SJSA1 (cell line): ENCODE measurements around the gene PLAC8. TPM values are rescaled to one million over a fixed set of nuclear protein-coding genes. Genes with fewer than 3 reads are reported as not detected.
"Not testable (repeated sequence)": the region's sequence is repeated elsewhere in the genome, so short reads cannot be mapped to it uniquely, and the experiment has no call there.

Experiments
- DNase-seq, 2 experiments: peaks; one replicate each; pipeline ENCODE4 v3.0.0-alpha.2; 2015 to 2020; ENCODE audit warnings: low spot score in 2 of 2, low read depth in 1 of 2
- H3K27ac ChIP-seq: fragments of 250-450 bp; sonication (Bioruptor Pico); 2 replicates; pipeline ENCODE4 v1.5.1; 2020; ENCODE audit warnings: mild to moderate bottlenecking, moderate library complexity
- H3K27me3 ChIP-seq: fragments of 250-450 bp; sonication (Bioruptor Pico); replicated peaks from 2 replicates; pipeline ENCODE4 v1.5.1; 2020; ENCODE audit warnings: mild to moderate bottlenecking, moderate library complexity
- H3K36me3 ChIP-seq: fragments of 250-450 bp; sonication (Bioruptor Pico); 2 replicates; pipeline ENCODE4 v1.5.1; 2020; ENCODE audit warnings: mild to moderate bottlenecking
- H3K4me1 ChIP-seq: fragments of 250-450 bp; sonication (Bioruptor Pico); replicated peaks from 2 replicates; pipeline ENCODE4 v1.6.1; 2021; ENCODE audit warnings: mild to moderate bottlenecking
- H3K4me3 ChIP-seq: fragments of 250-450 bp; sonication (Bioruptor Pico); 2 replicates; pipeline ENCODE4 v1.5.1; 2020; ENCODE audit warnings: mild to moderate bottlenecking
- H3K9me3 ChIP-seq: fragments of 250-450 bp; sonication (Bioruptor Pico); replicated peaks from 2 replicates; pipeline ENCODE4 v1.5.1; 2020; ENCODE audit warnings: mild to moderate bottlenecking
- total RNA-seq: library from RNA; depleted of rRNA; stranded (reverse); fragments of >200 nt; shearing (Covaris generic); gene quantifications from 2 replicates; pipeline ENCODE4 v1.2.3, GENCODE V29; 2014

The PLAC8 gene
- total RNA-seq, 1 experiment from 2014 or later: 141 TPM

DNA sequence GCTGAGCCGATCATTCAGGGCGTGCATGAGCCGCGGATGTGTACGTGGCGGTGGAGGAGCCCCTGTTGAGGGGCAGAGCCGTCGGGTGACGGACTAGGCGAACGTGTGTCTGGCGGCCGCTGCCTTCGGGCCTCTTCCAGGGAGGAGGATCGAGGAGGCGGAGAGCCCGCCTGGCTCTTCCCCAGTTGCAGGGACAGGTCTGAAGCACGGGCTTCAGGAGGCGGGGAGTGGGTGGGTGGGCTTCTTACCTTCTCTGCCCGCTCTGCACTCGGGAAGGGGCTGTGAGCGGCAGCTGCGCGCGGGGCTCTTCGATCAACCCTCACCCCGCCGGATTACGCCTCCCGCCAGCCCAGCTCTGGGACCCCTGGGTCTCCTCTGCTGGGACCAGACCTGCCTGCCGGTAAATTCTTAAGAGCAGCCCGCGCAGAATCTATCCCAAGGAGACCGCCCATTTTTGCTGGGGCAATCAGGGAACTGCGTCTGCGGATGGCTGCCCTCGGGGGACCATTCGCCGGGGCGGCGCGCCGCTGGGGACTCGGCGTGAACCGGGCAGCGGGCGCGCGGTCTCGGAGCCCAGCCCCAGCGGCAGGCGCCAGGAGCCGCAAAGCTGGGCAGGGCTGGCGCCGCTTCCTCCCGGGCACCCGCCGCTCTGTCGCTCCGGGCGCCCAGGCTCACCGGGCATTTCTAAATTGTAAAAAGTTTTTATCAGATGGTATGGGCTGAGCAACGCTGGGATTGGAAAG lies 4.9 kb downstream of the PLAC8 start:
- Histone ChIP-seq H3K9me3 (no peaks in the 10 kb centered on the region), H3K4me3 (peak overlapping the region; percentile 46), H3K36me3 (peaks cover 59% of the 10 kb centered on the region), H3K4me1 (peaks cover 50% of the 10 kb centered on the region), H3K27ac (peak overlapping the region; percentile 63), H3K27me3 (no peaks in the 10 kb centered on the region)
- peak in 1 of 2 experiments; percentile 53 for DNase-seq

- no peaks in the 10 kb centered on the region for H3K9me3 ChIP-seq
- peaks cover 46% of the 10 kb centered on the region for H3K4me1 ChIP-seq
- DNase-seq: no peak
- H3K4me3 ChIP-seq: no peak overlapping the region
- no peaks in the 10 kb centered on the region for H3K27me3 ChIP-seq
- H3K36me3 ChIP-seq: peaks cover 72% of the 10 kb centered on the region
- H3K27ac ChIP-seq: 0 out of 2 replicates have a peak overlapping the region, but pooled peaks have one; percentile 14
These were observed 6.2 kb downstream of the PLAC8 start for GRCh38 chr4:83108101-83108861.

DNA sequence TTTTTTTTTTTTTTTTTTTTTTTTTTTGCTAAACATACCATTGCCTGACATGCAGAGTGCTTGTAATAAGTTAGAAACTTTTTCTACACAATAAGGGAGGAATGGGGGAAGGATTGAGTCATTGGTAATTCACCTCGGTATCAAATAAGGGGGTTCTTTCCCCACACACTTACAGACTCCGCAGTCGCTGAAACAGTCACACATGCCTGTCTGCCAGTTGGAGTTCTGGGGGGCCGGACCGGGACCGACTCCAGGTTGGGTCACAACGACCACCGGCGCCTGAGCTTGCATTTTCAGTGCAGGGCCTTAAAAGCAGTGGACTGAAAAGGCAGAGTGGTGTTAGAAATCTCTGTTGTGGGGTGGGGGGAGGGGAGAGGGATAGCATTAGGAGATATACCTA lies 6.9 kb downstream of the PLAC8 start:
- Histone ChIP-seq H3K27me3 (no peaks in the 10 kb centered on the region), H3K4me3 (no peak overlapping the region), H3K36me3 (peaks cover 79% of the 10 kb centered on the region), H3K9me3 (no peaks in the 10 kb centered on the region), H3K4me1 (peaks cover 39% of the 10 kb centered on the region), H3K27ac (no peak overlapping the region)
- no peak for DNase-seq

DNA sequence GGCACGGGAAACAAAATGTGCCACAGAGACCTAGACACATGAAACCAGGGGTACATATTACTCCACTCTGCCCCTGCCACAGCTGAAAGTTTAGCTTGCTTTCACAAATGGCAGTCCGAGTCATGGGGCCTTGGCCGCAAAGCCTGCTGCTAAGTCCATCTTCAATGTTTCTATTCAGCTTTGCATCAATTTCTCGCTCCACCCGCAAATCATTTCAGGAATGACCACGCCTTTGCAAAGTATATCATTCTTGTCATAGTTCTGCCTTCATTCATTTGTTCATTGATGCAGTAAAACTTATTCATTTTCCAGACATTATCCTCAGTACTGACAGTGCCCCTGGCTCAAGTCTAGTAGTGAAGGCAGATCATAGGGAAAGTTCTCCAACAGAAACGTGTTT lies 9.5 kb downstream of the PLAC8 start:
- no peaks in the 10 kb centered on the region for H3K27me3 ChIP-seq
- no peaks in the 10 kb centered on the region for H3K9me3 ChIP-seq
- H3K36me3 ChIP-seq: peaks cover 89% of the 10 kb centered on the region
- peaks cover 18% of the 10 kb centered on the region for H3K4me1 ChIP-seq
- no peak for DNase-seq
- no peak overlapping the region for H3K4me3 ChIP-seq
- H3K27ac ChIP-seq: no peak overlapping the region

GRCh38 chr4:83096397-83096796 lies 18.1 kb downstream of the PLAC8 start:
- Histone ChIP-seq H3K36me3 (peaks cover 85% of the 10 kb centered on the region), H3K27ac (no peak overlapping the region), H3K27me3 (no peaks in the 10 kb centered on the region), H3K4me1 (no peaks in the 10 kb centered on the region), H3K4me3 (no peak overlapping the region), H3K9me3 (no peaks in the 10 kb centered on the region)
- DNase-seq: no peak

DNA sequence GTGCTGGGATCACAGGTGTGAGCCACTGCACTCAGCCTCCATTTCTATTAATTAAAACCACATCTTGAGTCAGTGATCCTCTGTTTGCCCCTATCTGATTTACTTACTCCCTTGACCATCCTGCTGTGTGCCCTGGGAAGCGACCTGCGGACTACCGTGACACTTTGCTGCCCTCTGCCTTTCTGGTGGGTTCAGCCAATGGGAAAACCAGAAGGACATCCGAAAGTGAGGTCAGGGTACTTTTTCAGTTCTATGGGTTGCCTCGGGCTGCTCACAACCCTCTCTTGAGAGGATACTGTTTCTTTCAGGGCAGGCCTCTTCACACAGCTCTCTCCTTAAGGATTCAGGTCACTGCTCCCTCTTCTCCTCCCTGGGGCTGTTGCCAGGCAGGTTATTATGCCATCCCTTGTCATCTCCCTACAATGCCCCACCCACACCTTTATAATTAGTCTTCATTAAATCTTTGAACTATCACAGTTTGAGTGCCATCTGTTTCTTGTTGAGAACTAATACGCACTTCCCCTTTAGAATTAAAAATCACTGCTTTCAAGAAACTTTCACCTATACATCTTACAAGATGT lies 21.4 kb downstream of the PLAC8 start:
- Histone ChIP-seq H3K9me3 (no peaks in the 10 kb centered on the region), H3K27ac (no peak overlapping the region), H3K27me3 (no peaks in the 10 kb centered on the region), H3K4me3 (no peak overlapping the region), H3K36me3 (peaks cover 87% of the 10 kb centered on the region), H3K4me1 (no peaks in the 10 kb centered on the region)
- DNase-seq: no peak

DNA sequence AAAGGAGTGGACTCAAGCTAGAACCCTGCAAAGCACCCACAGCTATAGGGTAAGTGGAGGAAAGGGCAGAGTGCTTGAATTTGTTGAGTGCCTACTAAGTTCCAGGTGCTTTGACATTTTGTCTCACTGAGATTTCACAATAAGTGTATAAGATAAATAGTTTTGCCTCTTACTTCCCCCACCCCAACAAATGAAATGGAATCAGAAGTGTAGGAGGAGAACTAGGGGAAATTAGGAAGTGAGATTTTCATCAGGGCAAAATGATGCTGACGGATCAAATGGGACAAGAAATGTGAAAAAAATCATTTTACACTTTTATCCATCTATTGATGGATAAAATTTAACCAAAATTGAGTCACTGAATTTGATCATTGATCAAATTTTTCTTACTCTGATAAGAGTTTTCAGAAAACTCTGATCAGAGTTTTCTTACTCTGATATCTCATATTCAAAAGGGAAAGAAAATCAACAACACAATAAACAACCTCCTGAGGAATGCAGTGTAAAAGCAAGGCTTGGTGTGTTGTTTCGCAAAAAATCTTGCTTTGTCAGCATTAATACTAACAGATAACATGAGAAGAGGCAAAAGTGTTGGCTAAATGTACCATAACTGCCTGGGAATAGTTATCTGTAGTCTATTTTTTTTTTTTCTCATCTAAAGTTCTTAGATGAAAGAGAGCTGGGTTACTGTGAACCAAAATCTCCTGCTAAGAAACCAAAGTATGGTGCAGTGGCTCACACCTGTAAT lies 24.9 kb downstream of the PLAC8 start:
- Histone ChIP-seq H3K9me3 (no peaks in the 10 kb centered on the region), H3K27ac (no peak overlapping the region), H3K4me1 (no peaks in the 10 kb centered on the region), H3K27me3 (no peaks in the 10 kb centered on the region), H3K36me3 (peaks cover 61% of the 10 kb centered on the region), H3K4me3 (no peak overlapping the region)
- no peak for DNase-seq

GRCh38 chr4:83084956-83085355 lies 29.6 kb downstream of the PLAC8 start:
- H3K4me3 ChIP-seq, DNase-seq, H3K9me3 ChIP-seq, H3K4me1 ChIP-seq, H3K27ac ChIP-seq, H3K27me3 ChIP-seq: not testable (repeated sequence)
- peaks cover 29% of the 10 kb centered on the region for H3K36me3 ChIP-seq

DNA sequence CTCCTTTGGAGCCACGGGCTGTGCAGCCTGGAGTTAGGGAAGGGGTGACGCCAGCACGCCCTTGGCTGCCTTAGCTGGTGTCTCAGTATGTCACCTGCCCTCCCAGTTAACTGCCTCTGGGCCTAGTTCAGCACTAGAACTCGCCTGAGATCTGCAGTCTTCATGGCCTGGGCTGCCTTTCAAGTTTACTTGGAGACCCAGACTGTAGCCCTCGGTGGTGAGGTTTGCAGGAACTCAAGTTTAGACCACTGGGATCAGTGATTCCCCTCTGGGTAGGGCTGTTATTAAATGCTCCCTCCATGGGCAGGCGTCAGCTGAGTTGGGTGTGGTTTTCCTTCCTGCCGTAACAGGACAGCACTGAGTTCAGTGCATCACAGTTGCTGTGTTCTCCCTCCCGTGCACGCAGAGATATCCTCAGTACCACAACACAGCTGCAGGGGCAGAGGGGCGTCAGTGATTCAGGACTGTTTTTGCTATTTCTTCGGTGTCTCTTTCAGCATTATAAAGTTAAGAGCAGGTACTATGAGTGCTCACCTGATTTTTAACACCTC lies 30.5 kb downstream of the PLAC8 start:
- no peak overlapping the region for H3K4me3 ChIP-seq
- H3K27ac ChIP-seq: no peak overlapping the region
- no peaks in the 10 kb centered on the region for H3K9me3 ChIP-seq
- no peak for DNase-seq
- no peaks in the 10 kb centered on the region for H3K27me3 ChIP-seq
- H3K4me1 ChIP-seq: no peaks in the 10 kb centered on the region
- H3K36me3 ChIP-seq: peaks cover 20% of the 10 kb centered on the region

DNA sequence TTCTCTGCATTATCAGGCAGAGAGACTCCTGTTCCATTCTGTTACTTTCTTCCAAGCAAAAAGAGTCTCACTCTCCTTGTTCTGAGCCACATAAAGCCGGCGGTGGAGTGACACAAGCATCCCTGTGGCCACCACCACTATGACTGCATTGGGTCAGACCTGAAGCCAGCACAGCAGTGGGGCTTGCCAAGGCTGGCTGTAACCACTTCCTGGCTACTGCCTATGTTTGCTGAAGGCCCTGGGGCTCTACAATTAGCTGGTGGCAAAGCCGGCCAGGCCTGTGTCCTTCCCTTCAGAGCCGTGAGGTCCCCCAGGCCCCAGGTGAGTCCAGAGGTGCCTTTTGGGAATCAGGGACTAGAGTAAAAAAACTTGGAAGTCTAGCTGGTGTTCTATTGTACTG lies 31.8 kb downstream of the PLAC8 start:
- H3K4me3 ChIP-seq: no peak overlapping the region
- no peak overlapping the region for H3K27ac ChIP-seq
- H3K27me3 ChIP-seq: no peaks in the 10 kb centered on the region
- no peak for DNase-seq
- peaks cover 10% of the 10 kb centered on the region for H3K36me3 ChIP-seq
- H3K4me1 ChIP-seq: no peaks in the 10 kb centered on the region
- no peaks in the 10 kb centered on the region for H3K9me3 ChIP-seq

DNA sequence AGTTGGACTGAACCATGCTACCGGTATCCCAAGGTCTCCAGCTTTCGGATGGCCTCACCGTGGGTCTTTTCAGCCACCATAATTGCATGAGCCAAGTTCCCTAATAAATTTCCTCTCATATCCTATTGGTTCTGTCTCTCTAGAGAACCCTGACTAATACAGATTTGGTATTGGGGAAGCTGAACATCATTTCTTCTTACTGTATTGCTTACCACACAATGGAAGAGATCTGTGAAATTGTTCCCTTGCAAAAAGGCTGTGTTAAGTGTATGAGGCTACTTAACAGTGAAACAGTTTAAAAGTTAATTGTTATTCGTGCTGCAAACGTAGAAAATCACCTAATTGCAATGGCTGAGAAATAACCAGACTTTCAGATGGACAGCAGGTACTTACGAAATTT lies 34.0 kb downstream of the PLAC8 start:
- H3K4me1 ChIP-seq: peaks cover 5% of the 10 kb centered on the region; the same call in 1 of the 2 replicates
- H3K27ac ChIP-seq: no peak overlapping the region
- H3K27me3 ChIP-seq: no peaks in the 10 kb centered on the region
- no peaks in the 10 kb centered on the region for H3K9me3 ChIP-seq
- no peak overlapping the region for H3K4me3 ChIP-seq
- no peak for DNase-seq
- H3K36me3 ChIP-seq: peaks cover 19% of the 10 kb centered on the region

GRCh38 chr4:83075311-83076095 lies 39.0 kb downstream of the PLAC8 start:
- no peak overlapping the region; the same call in 1 of the 2 replicates for H3K27ac ChIP-seq
- peaks cover 23% of the 10 kb centered on the region for H3K4me1 ChIP-seq
- no peaks in the 10 kb centered on the region for H3K27me3 ChIP-seq
- H3K9me3 ChIP-seq: no peaks in the 10 kb centered on the region
- DNase-seq: no peak
- no peak overlapping the region for H3K4me3 ChIP-seq
- peaks cover 39% of the 10 kb centered on the region for H3K36me3 ChIP-seq

- DNase-seq, H3K9me3 ChIP-seq, H3K27me3 ChIP-seq, H3K4me3 ChIP-seq, H3K27ac ChIP-seq: not testable (repeated sequence)
- H3K36me3 ChIP-seq: peaks cover 46% of the 10 kb centered on the region
- peaks cover 28% of the 10 kb centered on the region for H3K4me1 ChIP-seq
These were observed 39.7 kb downstream of the PLAC8 start for GRCh38 chr4:83074783-83075182.
